DMS153 (cell line): ENCODE data around the gene PTTG1IP2.
A peak's percentile ranks its signal among the peaks of the same experiment; 100 is the strongest.

ENCODE experiments used
- DNase-seq: peaks from one replicate; lab custom pipeline; 2025; lab: John Stamatoyannopoulos, UW

PTTG1IP2 gene

DNA sequence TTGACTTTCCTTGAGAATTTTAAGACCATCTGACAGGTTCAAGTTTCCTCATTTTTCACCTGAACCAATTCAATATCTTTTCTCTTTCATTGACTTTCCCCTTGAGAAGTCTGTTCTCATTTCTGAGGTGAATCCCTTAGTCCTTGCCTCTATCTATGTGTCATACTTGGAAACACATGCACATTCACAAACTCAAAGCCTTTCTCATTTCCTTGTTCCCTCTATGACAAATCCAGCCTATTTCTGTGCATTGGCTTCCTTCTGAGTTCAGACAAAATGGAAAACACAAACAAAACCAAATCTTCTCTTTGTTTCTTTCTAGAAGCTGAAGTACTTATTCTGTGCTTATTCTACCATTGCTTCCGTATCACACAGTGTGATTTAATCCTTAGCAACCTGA, 13.8 kb downstream of the PTTG1IP2 start:
- no peak for DNase-seq

DNA sequence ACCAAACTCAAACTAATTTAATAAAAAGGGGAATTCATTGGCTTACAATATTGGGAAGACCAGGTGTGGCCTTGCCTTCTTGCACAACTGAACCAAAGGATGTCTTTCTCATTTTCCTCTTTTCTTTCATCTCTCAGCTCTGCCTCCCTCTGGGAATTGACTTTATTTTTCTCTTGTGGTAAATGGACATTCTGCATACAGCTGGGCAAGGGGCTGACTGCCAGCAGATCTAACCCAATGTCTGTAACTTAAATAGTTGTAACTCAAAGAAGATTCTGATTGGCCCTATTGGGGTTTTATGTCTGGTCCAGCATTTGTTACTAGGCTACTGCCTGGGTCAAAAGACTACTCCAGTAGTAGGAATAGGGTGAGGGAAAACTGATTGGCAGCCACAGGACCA, 15.3 kb downstream of the PTTG1IP2 start:
- DNase-seq = no peak

DNA sequence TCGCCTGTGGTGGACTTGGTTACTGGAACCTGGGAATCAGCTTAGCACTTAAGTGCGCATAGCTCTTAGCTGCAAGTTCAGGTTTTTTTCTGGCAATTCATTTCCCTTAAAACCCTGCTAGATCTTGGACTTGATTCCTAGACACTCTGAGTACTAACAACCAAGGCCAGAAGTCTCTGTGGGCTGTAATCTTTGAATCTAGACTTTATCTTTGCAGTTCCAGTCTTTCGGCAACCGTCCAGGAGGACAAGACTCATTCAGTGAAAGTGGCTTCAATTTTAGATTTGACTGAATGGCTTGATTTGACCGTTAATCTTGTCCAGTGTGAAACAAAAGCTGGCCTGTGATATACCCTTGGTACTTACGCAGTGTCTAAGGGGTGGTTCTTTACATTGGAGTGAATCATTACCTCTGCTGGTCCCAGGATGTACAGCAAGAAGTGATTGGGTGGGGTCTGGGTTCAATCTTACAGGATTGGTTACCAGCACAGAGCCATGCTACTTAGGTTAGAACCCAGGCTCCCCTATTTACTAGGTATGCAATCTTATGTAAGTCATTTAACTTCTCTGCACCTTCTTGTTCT, 16.4 kb downstream of the PTTG1IP2 start:
- DNase-seq = no peak

DNA sequence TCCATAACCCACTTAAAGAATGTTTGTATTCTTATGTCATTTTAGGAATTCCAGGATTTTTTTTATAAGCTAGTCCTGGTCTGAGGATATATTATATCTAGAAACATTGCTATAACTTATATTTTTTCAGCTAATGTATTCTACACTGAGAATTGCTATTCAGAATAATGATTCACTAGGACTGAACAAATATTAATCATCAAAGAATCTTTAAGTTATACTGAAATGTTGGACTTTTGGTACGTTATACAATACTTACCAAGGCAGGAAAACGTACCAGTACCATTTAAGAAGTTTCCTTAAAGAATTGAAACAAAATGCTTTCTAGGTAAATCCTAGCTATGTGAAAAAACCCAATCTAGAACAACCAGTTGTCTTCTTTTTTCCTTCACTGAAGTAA, 18.4 kb downstream of the PTTG1IP2 start:
- no peak for DNase-seq

DNA sequence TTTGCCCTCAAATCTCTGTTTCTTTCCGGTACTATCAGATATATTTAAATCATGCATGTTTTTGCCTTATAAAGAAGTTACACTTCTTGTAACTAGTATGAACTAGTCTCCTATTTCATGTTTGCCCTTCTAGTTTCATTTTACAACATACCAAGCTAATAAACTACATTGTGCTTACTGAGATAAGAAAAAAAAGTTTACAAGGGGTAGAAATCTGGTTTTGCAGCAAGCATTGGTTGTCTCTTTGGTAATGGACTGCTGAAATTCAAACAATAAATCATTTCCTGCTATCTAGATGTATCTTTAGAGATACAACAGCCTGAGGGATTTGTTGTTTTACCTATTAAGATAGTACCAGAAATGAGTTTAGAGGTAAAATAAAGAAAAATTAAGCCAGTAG, 18.8 kb downstream of the PTTG1IP2 start:
- no peak for DNase-seq

DNA sequence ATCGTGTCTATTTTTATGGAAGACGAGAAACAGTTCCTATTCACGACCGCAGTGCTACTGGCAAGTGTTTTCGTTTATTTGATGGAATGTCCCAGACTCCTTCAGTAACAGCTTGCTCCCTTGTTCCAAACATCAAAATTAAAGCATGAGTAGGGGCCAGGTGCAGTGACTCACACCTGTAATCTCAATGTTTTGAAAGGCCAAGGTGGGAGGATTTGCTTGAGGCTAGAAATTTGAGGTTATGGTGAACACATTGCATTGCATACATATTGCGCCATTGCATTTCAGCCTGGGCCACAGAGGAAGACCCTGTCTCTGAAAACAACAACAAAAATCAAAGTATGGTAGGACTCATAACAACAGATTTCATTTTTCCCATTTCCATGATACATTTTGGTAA, 22.8 kb downstream of the PTTG1IP2 start:
- DNase-seq = no peak

DNA sequence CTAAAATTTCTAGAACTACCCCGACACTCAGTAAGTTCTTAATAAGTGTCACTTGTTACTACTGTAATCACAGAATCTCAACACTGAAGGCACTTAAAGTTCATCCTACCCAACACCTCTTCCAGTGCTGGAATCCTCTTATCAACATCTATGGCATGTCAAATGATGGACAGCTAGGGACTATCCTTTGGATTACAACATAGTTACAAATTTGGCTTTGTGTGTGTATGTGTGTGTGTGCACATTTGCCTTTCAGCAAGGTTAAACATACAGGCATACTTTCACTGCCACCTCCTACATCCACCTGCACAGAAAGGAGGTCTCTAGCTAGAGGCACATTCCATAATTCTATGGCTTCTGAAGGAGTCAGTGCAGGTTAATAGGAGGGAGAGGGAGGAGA, 25.8 kb downstream of the PTTG1IP2 start:
- DNase-seq = no peak

DNA sequence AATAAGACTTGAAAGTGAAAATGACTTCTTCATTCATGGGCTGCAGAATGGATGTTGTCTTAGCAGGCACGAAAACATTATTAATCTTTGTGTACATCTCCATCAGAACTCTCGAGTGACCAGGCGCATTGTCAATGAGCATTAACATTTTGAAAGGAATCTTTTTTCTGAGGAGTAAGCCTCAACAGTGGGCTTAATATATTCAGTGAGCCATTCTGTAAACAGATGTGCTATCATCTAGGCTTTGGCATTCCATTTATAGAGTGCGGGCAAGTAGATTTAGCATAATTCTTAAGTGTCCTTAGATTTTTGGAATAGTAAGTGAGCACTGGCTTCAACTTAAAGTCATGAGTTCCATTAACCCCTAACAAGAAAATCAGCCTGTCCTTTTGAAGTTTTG, 33.1 kb downstream of the PTTG1IP2 start:
- DNase-seq = no peak

DNA sequence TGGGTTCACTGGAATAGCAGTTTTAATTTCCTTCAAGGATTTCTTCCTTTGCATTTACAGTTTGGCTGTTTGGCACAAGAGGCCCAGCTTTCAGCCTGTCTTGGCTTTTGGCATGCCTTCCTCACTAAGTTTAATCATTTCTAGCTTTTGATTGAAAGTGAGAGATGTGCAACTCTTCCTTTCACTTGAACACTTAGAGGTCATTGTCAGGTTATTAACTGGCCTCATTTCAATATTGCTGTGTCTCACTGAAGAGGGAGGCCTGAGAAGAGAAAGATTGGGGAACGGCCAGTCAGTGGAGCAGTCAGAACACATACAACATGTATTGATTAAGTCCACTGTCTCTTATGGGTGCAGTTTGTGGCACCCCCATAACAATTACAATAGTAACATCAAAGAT, 33.9 kb downstream of the PTTG1IP2 start:
- DNase-seq = no peak

DNA sequence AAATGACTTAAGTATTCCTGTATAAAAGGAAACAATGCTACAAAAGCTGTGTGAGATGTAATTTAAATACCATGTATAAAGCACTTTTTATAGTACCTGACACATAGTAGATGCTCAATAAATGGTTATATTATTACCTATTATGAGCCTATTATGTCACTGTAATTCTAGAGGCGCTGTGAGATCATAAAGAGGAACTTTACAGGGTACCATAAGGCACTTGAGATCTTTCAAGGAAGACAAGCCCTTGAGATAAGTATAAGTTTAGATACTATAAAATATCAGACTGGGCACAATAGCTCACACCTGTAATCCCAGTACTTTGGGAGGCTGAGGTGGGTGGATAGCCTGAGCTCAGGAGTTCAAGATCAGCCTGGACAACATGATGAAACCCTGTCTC, 38.3 kb downstream of the PTTG1IP2 start:
- DNase-seq = no peak

DNA sequence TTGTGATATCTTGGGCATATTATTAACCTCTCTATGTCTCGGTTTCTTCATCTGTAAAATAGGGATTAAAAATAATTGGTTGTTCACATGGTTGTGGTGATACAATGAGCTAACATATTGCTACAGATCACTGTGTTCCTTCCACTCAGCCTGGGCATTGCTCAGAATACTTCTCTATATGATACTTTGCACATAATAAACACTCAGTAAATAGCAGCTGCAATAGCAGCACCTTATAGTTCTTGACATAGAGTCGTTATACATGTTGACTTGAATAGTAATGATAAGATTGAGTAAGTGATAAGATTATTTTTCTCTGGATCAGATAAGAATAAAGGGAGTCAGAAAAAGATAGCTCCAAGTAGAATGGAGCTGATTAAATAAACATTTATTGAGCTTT, 42.3 kb downstream of the PTTG1IP2 start:
- DNase-seq = no peak

DNA sequence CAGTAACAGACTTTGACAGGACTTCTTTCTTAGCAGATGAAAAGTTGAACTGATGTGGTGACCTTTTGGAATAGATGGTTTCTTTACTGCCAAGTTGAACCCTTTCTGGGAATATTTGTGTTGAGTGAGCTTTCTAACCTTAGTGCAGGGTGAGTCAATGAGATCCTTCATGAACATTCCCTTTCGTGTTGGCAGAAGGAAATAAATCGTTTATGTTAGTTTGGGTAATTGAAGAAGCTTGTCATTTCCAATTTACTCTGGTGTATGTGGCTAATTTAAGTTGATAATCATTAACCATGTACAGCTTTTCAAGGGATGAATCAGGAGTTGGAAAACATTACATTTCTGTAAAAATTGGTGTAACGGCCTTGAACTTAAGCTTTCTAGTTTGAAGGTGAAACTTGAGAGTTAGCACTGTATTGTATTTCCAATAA, 43.4 kb downstream of the PTTG1IP2 start:
- DNase-seq = no peak

DNA sequence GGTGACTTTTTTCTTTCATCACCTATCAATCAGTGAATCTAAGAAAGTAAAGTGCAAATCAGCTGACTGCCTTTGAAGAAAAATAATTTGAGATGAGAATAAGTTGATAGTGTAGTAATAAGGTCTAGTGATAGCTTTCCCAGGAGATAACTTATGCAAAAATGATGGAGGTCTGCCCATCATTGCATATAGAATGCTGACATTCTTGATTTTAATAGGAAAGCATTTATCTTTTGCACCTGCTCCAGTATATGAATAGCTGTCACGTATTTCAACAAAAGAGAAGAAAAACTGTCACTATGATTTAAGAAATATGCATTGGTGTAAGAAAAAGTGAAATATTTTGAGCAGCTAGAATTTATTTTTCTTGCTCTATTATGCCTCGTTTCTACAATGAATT, 46.8 kb downstream of the PTTG1IP2 start:
- DNase-seq = no peak

DNA sequence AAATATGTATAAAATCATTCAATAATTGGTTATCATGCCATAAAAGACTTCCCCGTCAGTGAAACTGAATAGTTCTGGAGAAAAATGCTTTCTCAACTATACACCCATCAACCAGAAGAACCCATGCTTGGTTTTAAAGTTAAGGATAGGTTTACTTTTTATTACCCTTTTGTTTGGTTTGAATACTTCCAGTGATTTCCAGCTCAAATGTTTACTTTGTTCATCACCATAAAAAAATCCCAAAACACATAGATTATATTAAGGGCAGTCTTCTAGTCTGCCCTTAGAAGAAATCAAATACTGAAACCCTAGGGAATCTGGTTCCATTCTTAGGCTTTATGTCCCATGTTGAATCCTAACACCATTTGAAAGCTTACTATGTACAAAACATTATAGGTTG, 49.2 kb downstream of the PTTG1IP2 start:
- DNase-seq = no peak

DNA sequence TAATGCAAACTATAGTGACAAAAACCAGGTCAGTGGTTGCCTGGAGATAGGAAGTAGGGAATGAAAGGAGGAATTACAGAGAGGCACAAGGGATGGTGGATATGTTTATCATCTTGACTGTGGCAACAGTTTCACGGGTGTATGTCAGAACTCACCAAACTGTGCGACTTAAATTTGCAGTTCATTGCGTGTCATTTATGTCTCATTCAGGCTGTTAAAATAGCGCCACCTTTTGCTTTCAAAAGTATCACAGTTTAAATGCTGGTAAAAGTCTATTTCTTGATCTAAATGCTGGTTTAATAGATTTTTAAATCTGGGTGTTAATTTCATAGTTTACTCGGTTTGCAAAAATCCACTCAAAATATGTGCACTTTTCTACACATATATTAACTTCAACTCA, 51.0 kb downstream of the PTTG1IP2 start:
- no peak for DNase-seq

DNA sequence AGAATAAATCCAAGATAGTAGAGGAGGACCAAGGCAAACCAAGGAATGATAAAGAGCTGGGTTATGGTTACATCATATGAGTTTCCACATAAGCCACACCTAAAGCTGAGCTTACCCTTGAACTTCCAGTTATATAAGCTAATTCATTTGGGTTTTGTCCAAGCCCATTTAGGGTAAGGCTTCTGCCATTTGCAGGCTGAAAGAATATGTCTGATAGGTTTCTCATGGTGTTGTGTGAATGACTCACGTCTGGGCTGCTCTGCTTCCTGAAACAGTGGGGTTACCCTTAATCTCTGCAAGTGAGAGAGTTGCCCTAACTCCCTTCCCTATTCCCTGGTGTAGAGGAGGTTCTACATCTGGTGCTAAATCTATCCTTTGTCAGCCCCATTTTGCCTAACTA, 60.8 kb downstream of the PTTG1IP2 start:
- no peak for DNase-seq

DNA sequence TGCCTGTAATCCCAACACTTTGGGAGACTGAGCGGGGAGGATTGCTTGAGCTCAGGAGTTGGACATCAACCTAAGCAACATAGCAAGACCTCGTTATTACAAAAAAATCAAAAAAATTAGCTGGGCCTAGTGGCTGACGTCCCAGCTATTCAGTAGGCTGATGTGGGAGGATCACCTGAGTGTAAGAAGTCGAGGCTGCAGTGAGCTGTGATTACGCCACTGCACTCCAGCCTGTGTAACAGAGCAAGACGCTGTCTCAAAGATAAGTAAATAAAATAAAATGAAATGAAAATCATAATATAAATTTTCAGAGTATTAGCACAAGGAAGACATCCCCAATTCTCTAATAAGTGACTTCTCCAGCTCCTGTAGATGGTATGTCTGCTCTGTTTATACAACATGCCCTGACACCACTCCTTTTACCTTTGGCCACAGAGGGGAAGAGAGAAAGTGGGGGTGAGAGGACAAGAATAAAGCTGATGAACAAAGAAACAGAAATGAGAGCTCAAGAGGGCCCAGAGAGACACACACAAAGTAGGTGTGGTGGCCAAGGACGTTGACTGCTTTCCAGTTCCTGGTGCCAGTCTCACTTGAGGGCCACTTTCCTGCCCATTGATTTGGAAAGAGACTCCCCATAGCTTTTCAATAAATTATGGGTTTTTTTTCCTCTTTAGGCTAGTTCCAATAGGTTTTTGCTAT, 62.9 kb downstream of the PTTG1IP2 start:
- no peak for DNase-seq

DNA sequence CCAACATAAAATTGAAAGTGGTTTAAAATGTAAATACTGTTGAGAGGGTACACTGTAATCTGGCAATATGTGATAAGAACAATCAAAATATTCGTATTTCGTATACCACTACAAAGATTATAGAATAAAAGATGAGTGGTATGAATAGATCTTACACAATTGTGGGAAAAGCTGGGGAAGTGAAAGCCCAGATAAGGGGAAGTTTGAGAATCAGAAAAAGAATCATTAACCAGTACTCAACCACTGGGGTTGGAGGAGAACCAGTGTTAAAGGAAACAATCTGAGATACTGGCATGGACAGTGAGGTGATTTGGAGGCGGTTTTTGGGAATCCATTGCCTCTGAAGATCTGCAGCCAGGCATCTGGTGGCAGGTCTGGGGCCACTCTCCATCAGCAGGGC, 67.0 kb downstream of the PTTG1IP2 start:
- no peak for DNase-seq

DNA sequence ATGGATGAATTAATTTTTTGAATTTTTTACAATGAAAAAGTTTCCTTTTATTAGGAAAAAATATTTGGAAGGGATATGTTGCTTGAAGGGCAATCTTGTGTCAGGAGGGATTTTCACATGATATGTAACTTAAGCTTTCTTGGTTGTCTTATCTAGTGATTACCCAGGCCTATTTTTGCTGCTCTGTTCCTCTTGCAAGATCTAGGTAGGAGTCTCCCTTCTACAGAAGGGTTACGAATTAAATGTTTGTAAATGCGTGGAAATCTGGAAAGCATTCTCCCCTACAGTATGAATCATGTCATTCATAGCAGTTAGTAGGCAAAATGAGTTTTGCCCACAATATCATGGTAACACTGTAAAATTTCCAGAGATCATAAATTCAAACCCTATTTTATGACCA, 69.0 kb downstream of the PTTG1IP2 start:
- no peak for DNase-seq

DNA sequence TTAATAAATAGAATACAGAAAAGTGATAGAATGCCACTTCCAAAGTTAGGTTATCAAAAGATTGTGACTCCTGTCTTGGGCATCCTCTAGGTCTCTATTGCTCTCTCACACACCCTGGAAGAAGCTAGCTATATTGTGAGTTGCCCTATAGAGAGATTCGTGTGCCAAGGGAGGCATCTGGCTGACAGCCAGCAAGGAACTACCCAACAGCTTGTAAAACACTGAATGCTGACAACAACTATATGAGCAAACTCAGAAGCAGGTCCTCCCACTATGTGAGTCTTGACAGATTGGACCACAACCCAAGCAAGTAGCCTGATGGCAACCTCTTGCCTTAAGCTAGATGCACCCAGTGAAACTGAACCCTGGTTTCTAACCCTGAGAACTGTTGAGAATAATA, 71.0 kb downstream of the PTTG1IP2 start:
- no peak for DNase-seq

DNA sequence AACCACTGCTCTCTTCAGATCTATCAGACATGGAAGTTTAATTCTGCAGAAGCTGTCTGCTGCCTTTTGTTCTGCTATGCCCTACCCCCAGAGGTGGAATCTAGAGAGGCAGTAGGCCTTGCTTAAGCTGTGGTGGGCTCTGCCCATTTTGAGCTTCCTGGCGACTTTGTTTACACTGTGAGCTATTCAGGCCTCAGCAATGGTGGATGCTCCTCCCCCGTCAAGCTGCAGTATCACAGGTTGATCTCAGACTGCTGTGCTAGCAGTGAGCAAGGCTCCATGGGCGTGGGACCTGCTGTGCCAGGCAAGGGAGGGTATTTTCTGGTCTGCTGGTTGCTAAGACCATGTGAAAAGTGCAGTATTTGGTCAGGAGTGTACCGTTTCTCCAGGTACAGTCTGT, 81.6 kb downstream of the PTTG1IP2 start:
- DNase-seq = peak; percentile 7

DNA sequence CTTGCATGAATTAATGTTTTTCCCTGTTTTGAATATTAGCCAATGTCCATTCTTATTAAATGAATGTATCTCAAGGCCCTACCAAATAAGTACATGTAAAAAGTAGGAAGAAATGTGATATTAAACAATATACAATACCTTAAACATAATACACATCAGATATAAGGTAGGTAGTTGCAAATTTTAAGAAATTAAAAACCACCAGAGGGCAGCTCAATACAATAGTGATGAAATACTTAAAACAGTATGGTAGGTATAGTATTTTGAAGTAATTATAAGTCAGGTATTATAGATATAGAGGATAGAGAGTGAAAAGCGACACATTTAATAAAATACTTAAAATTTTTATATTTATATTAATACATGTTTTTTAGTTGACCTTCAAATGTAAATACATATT, 83.1 kb downstream of the PTTG1IP2 start:
- DNase-seq = no peak

DNA sequence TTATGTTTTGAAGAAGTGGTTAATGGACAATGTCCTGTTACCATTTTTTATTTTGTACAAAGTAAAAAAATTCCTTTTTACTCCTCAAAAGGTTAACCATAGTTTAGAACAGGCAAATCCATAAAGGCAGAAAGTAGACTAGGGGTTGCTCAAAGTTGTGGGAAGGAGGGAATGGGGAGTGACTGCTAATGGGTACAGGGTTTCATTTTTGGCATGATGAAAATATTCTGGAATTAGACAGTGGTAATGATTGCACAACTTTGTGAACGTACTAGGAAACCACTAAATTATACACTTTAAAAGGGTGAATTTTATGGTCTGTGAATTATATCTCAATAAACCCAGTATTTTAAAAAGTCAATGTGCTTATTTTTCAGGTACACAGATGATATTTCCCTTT, 91.3 kb downstream of the PTTG1IP2 start:
- no peak for DNase-seq
